ENCODE measurements around the gene ZNF544. TPM values are rescaled to one million over a fixed set of nuclear protein-coding genes. Genes with fewer than 3 reads are reported as not detected.

The ZNF544 gene
- total and polyA plus RNA-seq, 2 of the 8 experiments (the other 6 are each of a cell fraction or from before 2014, with no cell fraction given) = 48.8 to 60.8 TPM

GRCh38 chr19:58261968-58262921 lies 33.5 kb downstream of the ZNF544 start (continued):
- TF ChIP-seq RAD21 (IDR thresholded peaks at IDR 0.05 in 1 of 2, conservative IDR thresholded peaks at IDR 0.05 in 1 of 2; ENCODE audit: low read depth in 2 of 2, low read length in 2 of 2) (no peak), NANOG (IDR thresholded peaks at IDR 0.05; ENCODE audit: insufficient read depth, low read depth, low read length, poor library complexity, severe bottlenecking) (no peak), ATF2 (IDR thresholded peaks at IDR 0.05; ENCODE audit: low read length) (no peak), RBBP5 (IDR thresholded peaks at IDR 0.05; ENCODE audit: borderline replicate concordance, low read depth, low read length) (no peak), CHD2 (IDR thresholded peaks at IDR 0.05; ENCODE audit: low read length) (0 out of 2 replicates have a peak, but pooled peaks have one; percentile 6), POLR2A (IDR thresholded peaks at IDR 0.05; ENCODE audit: control extremely low read depth in 1 of 2, low read depth in 2 of 2, low read length in 2 of 2) (peak in 1 of 2 experiments; percentile 45; a peak in 1 of 3 replicates), SP4 (IDR thresholded peaks at IDR 0.05; ENCODE audit: low read length) (no peak), RFX5 (IDR thresholded peaks at IDR 0.05; ENCODE audit: borderline replicate concordance, low read depth, low read length) (no peak), JUND (IDR thresholded peaks at IDR 0.05; ENCODE audit: low read length) (no peak), BACH1 (IDR thresholded peaks at IDR 0.05; ENCODE audit: low read length) (no peak), HDAC6 (IDR thresholded peaks at IDR 0.05; ENCODE audit: low read depth, low read length) (no peak)

All from H1 (cell line).